T follicular helper cell (primary cell): ENCODE results near the gene SNX21.
"Not testable (repeated sequence)": the region's sequence is repeated elsewhere in the genome, so short reads cannot be mapped to it uniquely, and the experiment has no call there.

Experiments used
- DNase-seq: peaks from one replicate; pipeline ENCODE4 v3.0.0-alpha.2; 2020; ENCODE audit warnings: low read depth

Gene SNX21

GRCh38 chr20:45823949-45824835 is 9.4 kb upstream of the SNX21 start:
- peak; percentile 12 for DNase-seq

GRCh38 chr20:45826381-45827019 is 7.1 kb upstream of the SNX21 start:
- no peak for DNase-seq

- DNase-seq: no peak
These were observed 6.5 kb upstream of the SNX21 start, which contains the start of gene TNNC2 for GRCh38 chr20:45827030-45827652. TSS of gene TNNC2 (minus strand) at chr20:45827312. CDS start at chr20:45827248, 64 bp downstream.

GRCh38 chr20:45827712-45828111 is 5.9 kb upstream of the SNX21 start:
- DNase-seq: no peak

- DNase-seq: no peak
These were observed 5.0 kb upstream of the SNX21 start for GRCh38 chr20:45828589-45828988.

GRCh38 chr20:45829673-45830106 is 3.9 kb upstream of the SNX21 start:
- not testable (repeated sequence) for DNase-seq

GRCh38 chr20:45832619-45833018 is 980 bp upstream of the SNX21 start:
- DNase-seq: no peak

GRCh38 chr20:45833883-45834796 is 541 bp downstream of the SNX21 start:
- DNase-seq: peak; percentile 12

GRCh38 chr20:45834797-45835161 is 1.2 kb downstream of the SNX21 start:
- no peak for DNase-seq

- no peak for DNase-seq
These were observed 1.7 kb downstream of the SNX21 start for GRCh38 chr20:45835329-45835765.

- DNase-seq: no peak
These were observed 2.2 kb downstream of the SNX21 start for GRCh38 chr20:45835825-45836224.

GRCh38 chr20:45836841-45837240 is 3.2 kb downstream of the SNX21 start:
- DNase-seq: no peak

GRCh38 chr20:45840700-45841198 is 7.2 kb downstream of the SNX21 start:
- DNase-seq: no peak

- no peak for DNase-seq
These were observed 8.0 kb downstream of the SNX21 start for GRCh38 chr20:45841407-45842129.

- no peak for DNase-seq
These were observed 8.7 kb downstream of the SNX21 start for GRCh38 chr20:45842169-45842812.

- no peak for DNase-seq
These were observed 9.9 kb downstream of the SNX21 start for GRCh38 chr20:45843506-45843905.

- DNase-seq: no peak
These were observed 11.9 kb downstream of the SNX21 start for GRCh38 chr20:45845452-45845851.

- DNase-seq: no peak
These were observed 14.8 kb downstream of the SNX21 start for GRCh38 chr20:45848421-45848820.

GRCh38 chr20:45848969-45849582 is 15.5 kb downstream of the SNX21 start:
- no peak for DNase-seq

GRCh38 chr20:45850238-45850637 is 16.6 kb downstream of the SNX21 start:
- no peak for DNase-seq
